DMS153 treated with DMSO at 0.1 percent for 48 hours (cell line): Measurements from ENCODE around the gene HOXC9.

ENCODE experiments used
- DNase-seq: peaks from one replicate; lab custom pipeline; 2025; ENCODE audit not compliant: unreplicated experiment; lab: John Stamatoyannopoulos, UW

Gene HOXC9

GRCh38 chr12:53963005-53963404, 37.0 kb upstream of the HOXC9 start:
- no peak for DNase-seq

DNA sequence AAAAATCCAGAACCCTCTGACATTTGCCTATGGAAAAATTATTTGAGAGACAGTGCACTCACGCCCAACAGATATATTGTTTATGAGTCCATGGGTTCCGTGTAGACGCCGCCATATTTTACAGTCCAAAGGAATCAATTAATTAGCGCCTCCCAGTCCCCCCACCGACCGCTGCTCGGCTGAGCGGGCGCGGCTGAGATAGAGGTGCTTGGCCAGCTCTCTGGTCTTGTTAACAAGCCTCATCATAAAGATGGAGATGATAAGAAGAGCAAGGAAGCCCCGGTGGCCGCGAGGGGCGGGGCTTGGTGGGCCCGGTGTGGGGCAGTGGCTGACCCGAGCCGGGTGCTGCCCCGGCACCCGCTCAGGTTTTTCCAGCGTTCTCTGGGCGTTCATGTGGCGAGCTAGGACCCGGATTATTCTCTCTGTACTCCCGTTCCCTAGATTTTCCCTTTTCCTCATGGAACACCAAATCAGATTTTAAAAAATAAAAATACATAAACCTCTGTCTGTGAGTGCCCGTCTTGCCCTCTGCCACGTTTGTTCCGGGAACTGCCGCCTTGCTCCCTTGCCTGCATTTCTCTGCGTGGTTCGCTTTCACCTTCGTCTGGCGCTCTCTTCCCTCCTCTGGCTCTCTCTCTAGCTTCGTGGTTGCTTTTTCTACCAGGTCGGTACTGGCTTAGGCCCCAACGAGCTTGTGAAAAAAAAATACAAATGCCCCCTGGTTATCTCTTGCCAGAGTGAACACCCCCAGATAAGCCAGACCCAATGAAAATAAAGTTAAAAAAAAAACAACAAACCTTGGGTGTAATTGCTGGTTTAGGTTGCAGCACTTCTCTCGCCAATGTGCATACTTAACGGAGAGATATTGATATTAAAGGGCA, 36.3 kb upstream of the HOXC9 start:
- DNase-seq = no peak

DNA sequence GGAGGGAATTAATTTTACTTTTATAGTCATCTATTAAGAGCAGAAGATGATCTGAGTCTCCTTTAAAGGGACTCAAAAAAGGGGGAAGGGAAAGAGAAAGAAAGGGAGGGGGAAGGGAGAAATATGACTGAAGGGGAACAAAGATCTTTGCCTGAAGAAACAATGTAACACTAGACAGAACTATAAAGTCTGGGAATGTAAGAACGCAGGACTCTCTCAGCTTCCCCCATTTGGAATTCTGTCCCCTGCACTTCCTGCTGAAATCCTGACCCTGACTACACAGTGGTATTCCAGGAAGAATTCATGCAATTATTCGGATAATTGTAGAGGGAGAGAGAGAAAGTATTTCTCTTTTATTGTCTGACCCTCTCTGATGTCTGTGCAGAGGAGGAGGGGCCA, 35.6 kb upstream of the HOXC9 start:
- DNase-seq = no peak

GRCh38 chr12:53965281-53966084, 34.5 kb upstream of the HOXC9 start:
- no peak for DNase-seq

DNA sequence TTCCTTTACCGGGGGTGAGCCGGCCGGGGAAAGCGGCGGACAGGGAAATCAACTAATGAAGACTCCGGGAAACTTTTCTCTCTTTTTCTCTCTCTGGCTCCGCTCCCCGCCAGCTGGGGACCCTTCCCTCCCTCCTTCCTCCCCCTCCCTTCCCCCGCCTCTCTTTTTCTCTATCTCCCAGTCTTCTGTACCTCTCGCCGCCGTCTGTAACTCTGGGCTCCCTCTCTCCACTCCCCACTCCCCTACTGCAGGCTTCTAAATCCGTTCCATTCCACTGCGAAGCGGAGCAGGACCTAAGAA, 33.9 kb upstream of the HOXC9 start:
- DNase-seq = no peak

GRCh38 chr12:53966385-53967133, 33.4 kb upstream of the HOXC9 start:
- DNase-seq = no peak

GRCh38 chr12:53967421-53967925, 32.5 kb upstream of the HOXC9 start:
- no peak for DNase-seq

GRCh38 chr12:53968214-53969127, 31.5 kb upstream of the HOXC9 start:
- no peak for DNase-seq

GRCh38 chr12:53969588-53970259, 30.2 kb upstream of the HOXC9 start:
- no peak for DNase-seq

GRCh38 chr12:53970451-53970850, 29.5 kb upstream of the HOXC9 start:
- no peak for DNase-seq

DNA sequence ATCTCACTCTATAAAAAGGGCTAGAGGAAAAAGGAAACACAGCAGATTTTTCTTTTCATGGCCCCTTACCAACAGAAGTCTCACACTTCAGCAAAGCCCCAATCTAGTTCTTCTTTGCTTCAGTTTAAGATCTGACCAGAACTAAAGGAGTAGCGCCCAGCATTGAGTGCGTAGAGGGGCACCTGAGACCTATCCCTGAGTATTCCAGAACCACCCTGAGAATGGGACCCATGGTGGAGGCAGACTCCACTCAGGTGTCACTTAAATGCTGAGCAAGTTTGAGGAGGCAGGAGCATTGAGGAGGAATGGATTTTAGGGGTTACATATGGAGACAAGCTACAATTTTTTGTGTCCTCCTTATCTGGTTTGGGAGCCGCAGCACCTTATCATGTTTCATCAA, 28.8 kb upstream of the HOXC9 start:
- no peak for DNase-seq

GRCh38 chr12:53971686-53972085, 28.3 kb upstream of the HOXC9 start:
- no peak for DNase-seq

DNA sequence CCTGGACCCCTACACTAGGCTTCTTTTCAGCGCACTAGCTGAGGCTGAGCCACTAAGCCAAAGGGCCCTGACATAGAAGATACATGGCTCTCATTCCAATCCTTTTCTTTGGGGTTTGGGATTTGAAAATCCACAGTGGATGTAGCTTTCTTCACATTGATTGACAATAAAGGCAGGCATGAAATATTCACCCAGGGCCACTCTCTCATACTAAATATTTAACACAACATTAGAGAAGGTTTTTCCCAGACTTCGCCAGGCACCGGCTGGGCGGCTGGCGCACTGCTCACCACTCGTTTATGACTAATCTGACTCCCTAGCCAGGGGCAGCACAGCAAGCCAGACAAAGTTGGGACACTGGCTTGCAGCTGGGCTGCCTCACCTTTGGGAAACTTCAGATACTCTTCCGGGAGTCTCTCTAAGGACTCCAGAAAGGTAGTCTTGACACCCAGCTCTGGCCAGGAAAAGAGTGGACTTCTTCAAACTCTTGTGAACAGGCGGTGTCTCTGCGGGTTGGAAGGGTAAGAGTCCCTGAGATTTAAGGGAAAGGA, 27.7 kb upstream of the HOXC9 start:
- DNase-seq = no peak

- DNase-seq = no peak
Measured at GRCh38 chr12:53972722-53973235, 27.2 kb upstream of the HOXC9 start, which contains the start of gene HOXC11. TSS of gene HOXC11 (plus strand) at chr12:53973126. CDS start at chr12:53973242, 116 bp downstream.

DNA sequence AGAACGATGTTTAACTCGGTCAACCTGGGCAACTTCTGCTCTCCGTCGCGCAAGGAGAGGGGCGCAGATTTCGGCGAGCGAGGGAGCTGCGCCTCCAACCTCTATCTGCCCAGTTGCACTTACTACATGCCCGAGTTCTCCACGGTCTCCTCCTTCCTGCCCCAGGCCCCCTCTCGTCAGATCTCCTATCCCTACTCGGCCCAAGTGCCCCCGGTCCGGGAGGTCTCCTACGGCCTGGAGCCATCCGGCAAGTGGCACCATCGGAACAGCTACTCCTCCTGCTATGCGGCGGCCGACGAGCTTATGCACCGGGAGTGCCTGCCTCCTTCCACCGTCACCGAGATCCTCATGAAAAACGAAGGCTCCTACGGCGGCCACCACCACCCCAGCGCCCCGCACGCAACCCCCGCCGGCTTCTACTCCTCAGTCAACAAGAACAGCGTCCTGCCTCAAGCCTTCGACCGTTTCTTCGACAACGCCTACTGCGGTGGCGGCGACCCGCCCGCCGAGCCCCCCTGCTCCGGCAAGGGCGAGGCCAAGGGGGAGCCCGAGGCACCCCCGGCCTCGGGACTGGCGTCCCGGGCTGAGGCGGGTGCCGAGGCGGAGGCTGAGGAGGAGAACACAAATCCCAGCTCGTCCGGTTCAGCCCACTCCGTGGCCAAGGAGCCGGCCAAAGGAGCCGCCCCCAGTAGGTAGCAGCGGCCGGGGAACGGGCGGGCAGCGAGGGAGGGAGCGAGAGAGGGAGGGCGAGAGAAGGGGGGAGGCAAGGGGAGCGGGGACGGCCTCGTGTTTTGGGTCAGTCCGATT, 26.5 kb upstream of the HOXC9 start:
- no peak for DNase-seq

DNA sequence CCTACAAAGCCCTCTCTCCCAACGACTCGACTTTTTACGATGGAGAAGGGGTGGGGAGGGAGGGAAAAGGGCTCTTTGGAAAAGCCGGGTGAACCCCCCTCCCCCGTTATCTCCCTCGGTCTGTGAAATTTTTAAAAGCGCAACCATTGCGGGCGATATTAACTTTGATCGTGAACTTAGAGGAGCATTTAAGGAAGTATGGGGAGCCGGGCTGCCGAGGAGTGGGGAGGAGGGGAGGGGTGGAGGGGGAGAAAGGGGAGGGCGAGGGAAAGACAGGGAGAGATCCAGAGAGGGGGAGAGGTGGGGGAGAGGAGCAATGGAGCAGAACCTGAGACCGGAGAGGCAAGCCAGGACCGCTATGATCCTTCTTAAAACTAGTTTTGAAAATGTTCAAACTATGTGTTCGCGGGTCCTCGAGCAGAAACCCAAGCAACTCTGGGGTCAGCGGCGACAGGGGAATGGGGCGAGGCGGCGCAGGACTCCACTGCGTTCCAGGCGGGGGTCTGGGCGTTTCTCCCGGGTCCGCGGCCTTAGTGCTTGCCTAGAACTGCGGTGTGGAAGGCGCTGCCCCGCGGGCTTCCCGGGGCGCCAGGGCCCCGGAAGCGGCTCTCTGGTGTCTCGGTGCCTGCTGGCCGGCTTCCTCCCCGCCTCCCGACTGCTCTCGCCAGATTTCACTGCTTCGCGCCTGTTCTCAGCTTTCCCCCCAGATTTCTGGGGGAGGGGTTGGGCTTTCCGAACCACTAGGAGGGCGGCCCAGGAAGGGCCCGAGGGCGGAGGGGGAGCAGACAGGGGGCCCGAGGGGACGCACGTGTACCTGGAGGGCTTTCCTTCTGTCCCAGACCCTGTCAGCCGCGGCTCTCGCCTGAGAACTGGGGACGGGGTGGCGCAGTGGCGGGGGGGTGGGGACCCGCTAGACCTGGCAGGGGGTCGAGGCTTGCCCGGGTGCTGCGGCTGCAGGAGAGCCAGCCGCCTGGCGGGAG, 25.6 kb upstream of the HOXC9 start, which contains the start of gene HOTAIR:
Gene HOTAIR (minus strand): TSS at position 871 of the 980 bp plus-strand sequence.
- no peak for DNase-seq

GRCh38 chr12:53975064-53975471, 24.9 kb upstream of the HOXC9 start:
- DNase-seq = no peak
